Vagina (tissue), 2 donors: ENCODE results near the gene SERINC3.

Experiments
- POLR2A ChIP-seq, 2 donors: fragments of 450-650 bp; IDR thresholded peaks; one replicate each; pipeline ENCODE4 v1.6.1; 2017; ENCODE audit warnings: antibody characterized with exemption in 2 of 2, mild to moderate bottlenecking in 2 of 2, moderate library complexity in 2 of 2
- TF ChIP-seq, protein P1 (sequence below), 3 experiments: fragments of 450-650 bp in 2 of 3; fragments of 200-600 bp in 1 of 3; sonication (generic) in 1 of 3; IDR thresholded peaks; one replicate each; pipeline ENCODE4 v1.5.1; 2017 to 2019; ENCODE audit warnings: antibody characterized with exemption in 3 of 3, mild to moderate bottlenecking in 2 of 3, moderate library complexity in 2 of 3

DNA sequence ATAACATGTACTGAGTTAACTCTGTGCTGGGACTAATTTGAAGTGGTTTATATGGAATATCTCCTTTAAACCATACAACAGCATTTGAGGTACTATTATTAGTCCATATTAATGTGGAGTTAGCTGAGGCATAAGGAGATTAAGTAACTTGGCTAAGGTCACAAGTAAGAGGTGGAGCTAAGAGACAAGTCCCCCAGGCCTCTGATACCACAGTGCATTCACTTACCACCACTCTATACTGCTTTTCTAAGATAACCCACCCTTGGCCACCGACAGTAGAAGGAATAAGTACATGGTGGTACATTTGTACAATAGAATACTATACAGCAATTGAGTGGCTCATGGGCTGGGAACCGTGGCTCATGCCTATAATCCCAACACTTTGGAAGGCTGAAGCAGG lies 62.6 kb downstream of the SERINC3 start:
- TF ChIP-seq, protein P1, sequence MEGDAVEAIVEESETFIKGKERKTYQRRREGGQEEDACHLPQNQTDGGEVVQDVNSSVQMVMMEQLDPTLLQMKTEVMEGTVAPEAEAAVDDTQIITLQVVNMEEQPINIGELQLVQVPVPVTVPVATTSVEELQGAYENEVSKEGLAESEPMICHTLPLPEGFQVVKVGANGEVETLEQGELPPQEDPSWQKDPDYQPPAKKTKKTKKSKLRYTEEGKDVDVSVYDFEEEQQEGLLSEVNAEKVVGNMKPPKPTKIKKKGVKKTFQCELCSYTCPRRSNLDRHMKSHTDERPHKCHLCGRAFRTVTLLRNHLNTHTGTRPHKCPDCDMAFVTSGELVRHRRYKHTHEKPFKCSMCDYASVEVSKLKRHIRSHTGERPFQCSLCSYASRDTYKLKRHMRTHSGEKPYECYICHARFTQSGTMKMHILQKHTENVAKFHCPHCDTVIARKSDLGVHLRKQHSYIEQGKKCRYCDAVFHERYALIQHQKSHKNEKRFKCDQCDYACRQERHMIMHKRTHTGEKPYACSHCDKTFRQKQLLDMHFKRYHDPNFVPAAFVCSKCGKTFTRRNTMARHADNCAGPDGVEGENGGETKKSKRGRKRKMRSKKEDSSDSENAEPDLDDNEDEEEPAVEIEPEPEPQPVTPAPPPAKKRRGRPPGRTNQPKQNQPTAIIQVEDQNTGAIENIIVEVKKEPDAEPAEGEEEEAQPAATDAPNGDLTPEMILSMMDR (IDR thresholded peaks at IDR 0.05): no peak
- TF ChIP-seq POLR2A (IDR thresholded peaks at IDR 0.05): no peak
